ENCODE results near the gene CDH12. TPM values are rescaled to one million over a fixed set of nuclear protein-coding genes. Genes with fewer than 3 reads are reported as not detected.
"Not testable (repeated sequence)": the region's sequence is repeated elsewhere in the genome, so short reads cannot be mapped to it uniquely, and the experiment has no call there.

Gene CDH12
- total RNA-seq, 2 donors from 2014 or later, result not detected

GRCh38 chr5:22549876-22550671 lies 303.1 kb downstream of the CDH12 start:
- TF ChIP-seq CTCF (IDR thresholded peaks at IDR 0.05), result no peak
- DNase-seq (ENCODE audit: low spot score), result no peak
- H3K4me1 ChIP-seq, result no peaks in the 10 kb centered on the region
- H3K27ac ChIP-seq, result no peak overlapping the region
- H3K4me3 ChIP-seq, result no peak overlapping the region
- no peaks in the 10 kb centered on the region for H3K36me3 ChIP-seq
- no peaks in the 10 kb centered on the region for H3K27me3 ChIP-seq
- no peaks in the 10 kb centered on the region for H3K9me3 ChIP-seq

GRCh38 chr5:22542340-22542739 lies 310.8 kb downstream of the CDH12 start:
- Histone ChIP-seq H3K36me3 (no peaks in the 10 kb centered on the region), H3K4me3 (no peak overlapping the region), H3K27me3 (no peaks in the 10 kb centered on the region), H3K4me1 (no peaks in the 10 kb centered on the region), H3K9me3 (peaks cover 0 to 9% of the 10 kb centered on the region in 2 donors), H3K27ac (no peak overlapping the region)
- no peak for TF ChIP-seq CTCF (IDR thresholded peaks at IDR 0.05)
- DNase-seq (ENCODE audit: low spot score), result no peak

- Histone ChIP-seq H3K27me3 (no peaks in the 10 kb centered on the region), H3K4me1 (no peaks in the 10 kb centered on the region)
Observed at GRCh38 chr5:22541037-22541436, 312.1 kb downstream of the CDH12 start.

GRCh38 chr5:22539762-22540161 lies 313.4 kb downstream of the CDH12 start:
- Histone ChIP-seq H3K27me3 (no peaks in the 10 kb centered on the region), H3K4me1 (no peaks in the 10 kb centered on the region), H3K9me3 (peaks cover 0 to 9% of the 10 kb centered on the region in 2 donors), H3K36me3 (no peaks in the 10 kb centered on the region), H3K27ac (no peak overlapping the region), H3K4me3 (no peak overlapping the region)
- TF ChIP-seq CTCF (IDR thresholded peaks at IDR 0.05), result no peak
- DNase-seq (ENCODE audit: low spot score), result no peak

More at GRCh38 chr5:22541037-22541436, 312.1 kb downstream of the CDH12 start:
- no peak for TF ChIP-seq CTCF (IDR thresholded peaks at IDR 0.05)
- DNase-seq (ENCODE audit: low spot score), result no peak
- Histone ChIP-seq H3K9me3 (peaks cover 0 to 9% of the 10 kb centered on the region in 2 donors), H3K36me3 (no peaks in the 10 kb centered on the region), H3K27ac (peak overlapping the region in 1 of 2 donors; percentile 40), H3K4me3 (no peak overlapping the region)

GRCh38 chr5:22531986-22532385 lies 321.2 kb downstream of the CDH12 start:
- H3K36me3 ChIP-seq, result no peaks in the 10 kb centered on the region
- H3K9me3 ChIP-seq, result no peaks in the 10 kb centered on the region
- no peak for DNase-seq (ENCODE audit: low spot score)
- no peaks in the 10 kb centered on the region for H3K27me3 ChIP-seq
- TF ChIP-seq CTCF (IDR thresholded peaks at IDR 0.05), result no peak
- no peak overlapping the region for H3K4me3 ChIP-seq
- no peaks in the 10 kb centered on the region for H3K4me1 ChIP-seq
- no peak overlapping the region for H3K27ac ChIP-seq

- Histone ChIP-seq H3K4me3 (no peak overlapping the region), H3K27ac (no peak overlapping the region), H3K27me3 (no peaks in the 10 kb centered on the region)
Observed at GRCh38 chr5:22521521-22521920, 331.6 kb downstream of the CDH12 start.

GRCh38 chr5:22516497-22516896 lies 336.6 kb downstream of the CDH12 start:
- H3K36me3 ChIP-seq; H3K9me3 ChIP-seq; H3K4me3 ChIP-seq; DNase-seq (ENCODE audit: low spot score); H3K4me1 ChIP-seq; H3K27me3 ChIP-seq; H3K27ac ChIP-seq: not testable (repeated sequence)

More at GRCh38 chr5:22521521-22521920, 331.6 kb downstream of the CDH12 start:
- no peak for TF ChIP-seq CTCF (IDR thresholded peaks at IDR 0.05)
- H3K4me1 ChIP-seq, result no peaks in the 10 kb centered on the region
- DNase-seq (ENCODE audit: low spot score), result no peak
- no peaks in the 10 kb centered on the region for H3K36me3 ChIP-seq
- no peaks in the 10 kb centered on the region for H3K9me3 ChIP-seq
